ENCODE results near the gene CHTOP.

The CHTOP gene

DNA sequence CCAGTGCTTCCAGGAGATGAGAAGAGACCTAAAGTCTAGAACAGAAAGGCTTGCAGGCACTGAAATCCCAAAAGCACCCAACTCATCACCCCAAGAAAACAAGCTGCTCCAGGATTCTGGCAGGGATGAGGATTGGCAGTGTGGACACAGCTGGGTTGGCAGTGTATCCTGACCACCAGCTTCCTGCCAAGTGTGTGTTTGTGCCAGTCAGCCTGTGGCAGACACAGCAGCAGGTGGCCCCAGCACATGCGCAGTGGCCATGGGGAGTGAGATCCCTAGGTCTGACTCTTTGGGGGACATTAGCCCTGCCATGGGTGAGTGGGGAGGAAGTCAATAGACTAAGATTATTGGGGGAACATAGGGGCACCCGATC is 16.0 kb downstream of the CHTOP start (continued):
- TF ChIP-seq, protein P1, sequence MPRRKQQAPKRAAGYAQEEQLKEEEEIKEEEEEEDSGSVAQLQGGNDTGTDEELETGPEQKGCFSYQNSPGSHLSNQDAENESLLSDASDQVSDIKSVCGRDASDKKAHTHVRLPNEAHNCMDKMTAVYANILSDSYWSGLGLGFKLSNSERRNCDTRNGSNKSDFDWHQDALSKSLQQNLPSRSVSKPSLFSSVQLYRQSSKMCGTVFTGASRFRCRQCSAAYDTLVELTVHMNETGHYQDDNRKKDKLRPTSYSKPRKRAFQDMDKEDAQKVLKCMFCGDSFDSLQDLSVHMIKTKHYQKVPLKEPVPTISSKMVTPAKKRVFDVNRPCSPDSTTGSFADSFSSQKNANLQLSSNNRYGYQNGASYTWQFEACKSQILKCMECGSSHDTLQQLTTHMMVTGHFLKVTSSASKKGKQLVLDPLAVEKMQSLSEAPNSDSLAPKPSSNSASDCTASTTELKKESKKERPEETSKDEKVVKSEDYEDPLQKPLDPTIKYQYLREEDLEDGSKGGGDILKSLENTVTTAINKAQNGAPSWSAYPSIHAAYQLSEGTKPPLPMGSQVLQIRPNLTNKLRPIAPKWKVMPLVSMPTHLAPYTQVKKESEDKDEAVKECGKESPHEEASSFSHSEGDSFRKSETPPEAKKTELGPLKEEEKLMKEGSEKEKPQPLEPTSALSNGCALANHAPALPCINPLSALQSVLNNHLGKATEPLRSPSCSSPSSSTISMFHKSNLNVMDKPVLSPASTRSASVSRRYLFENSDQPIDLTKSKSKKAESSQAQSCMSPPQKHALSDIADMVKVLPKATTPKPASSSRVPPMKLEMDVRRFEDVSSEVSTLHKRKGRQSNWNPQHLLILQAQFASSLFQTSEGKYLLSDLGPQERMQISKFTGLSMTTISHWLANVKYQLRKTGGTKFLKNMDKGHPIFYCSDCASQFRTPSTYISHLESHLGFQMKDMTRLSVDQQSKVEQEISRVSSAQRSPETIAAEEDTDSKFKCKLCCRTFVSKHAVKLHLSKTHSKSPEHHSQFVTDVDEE (CRISPR knock-in tag; IDR thresholded peaks at IDR 0.05), result no peak
- TF ChIP-seq TOX (CRISPR knock-in tag; IDR thresholded peaks at IDR 0.05; ENCODE audit: borderline replicate concordance), result no peak

GRCh38 chr1:153651771-153652170 is 17.9 kb downstream of the CHTOP start:
- ATAC-seq, result no peak
- TF ChIP-seq ARNTL (CRISPR knock-in tag; IDR thresholded peaks at IDR 0.05; ENCODE audit: borderline replicate concordance, low read depth) (no peak), CSRNP3 (CRISPR knock-in tag; IDR thresholded peaks at IDR 0.05) (no peak), POU6F1 (CRISPR knock-in tag; IDR thresholded peaks at IDR 0.05; ENCODE audit: borderline replicate concordance, low read depth) (no peak), CSDC2 (CRISPR knock-in tag; IDR thresholded peaks at IDR 0.05) (no peak), ISL1 (CRISPR knock-in tag; IDR thresholded peaks at IDR 0.05) (no peak), ZNF8 (CRISPR knock-in tag; IDR thresholded peaks at IDR 0.05) (no peak), BACH2 (CRISPR knock-in tag; IDR thresholded peaks at IDR 0.05; ENCODE audit: borderline replicate concordance) (no peak), RARB (CRISPR knock-in tag; IDR thresholded peaks at IDR 0.05) (no peak), PPARA (CRISPR knock-in tag; IDR thresholded peaks at IDR 0.05; ENCODE audit: borderline replicate concordance) (no peak)

DNA sequence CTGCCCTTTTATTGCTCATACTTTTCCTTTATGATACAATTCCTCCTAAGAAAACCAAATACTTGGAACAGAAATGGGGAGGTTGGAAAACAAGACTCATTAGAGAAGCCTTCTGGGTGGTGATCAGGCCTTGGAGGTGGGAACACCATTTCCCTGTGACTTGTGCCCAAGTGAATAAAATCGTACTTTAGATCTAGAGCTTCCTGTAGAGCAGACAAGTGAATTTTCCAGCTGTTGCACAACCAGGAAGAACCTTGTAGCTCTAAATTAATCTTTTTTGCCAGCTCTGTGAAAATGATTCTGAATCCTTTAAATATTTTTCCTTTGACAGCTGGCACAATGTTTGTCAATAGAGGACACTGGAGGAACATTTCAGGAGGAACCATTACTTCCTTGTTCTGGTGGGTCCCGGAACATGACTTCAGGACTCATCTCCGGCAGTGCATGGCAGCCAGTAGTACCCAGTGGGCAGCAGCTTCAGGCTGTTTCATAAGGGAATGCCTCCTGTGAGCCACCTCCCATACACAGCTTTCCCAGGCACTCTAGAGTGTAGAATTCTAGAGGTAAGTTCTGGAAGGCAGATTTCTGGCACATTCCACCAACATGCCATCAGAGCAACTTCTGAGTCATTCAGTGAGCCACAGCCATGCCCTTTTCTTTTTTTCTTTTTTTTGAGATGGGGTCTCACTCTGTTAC is 19.1 kb downstream of the CHTOP start:
- peak; percentile 16 for ATAC-seq
- no peak for TF ChIP-seq TCF4 (CRISPR knock-in tag; IDR thresholded peaks at IDR 0.05; ENCODE audit: borderline replicate concordance)
- TF ChIP-seq, protein P1 (CRISPR knock-in tag; IDR thresholded peaks at IDR 0.05), result no peak
- TF ChIP-seq SNAI2 (CRISPR knock-in tag; IDR thresholded peaks at IDR 0.05), result no peak

- no peak for ATAC-seq
- TF ChIP-seq ISL1 (CRISPR knock-in tag; IDR thresholded peaks at IDR 0.05) (no peak), GLIS3 (CRISPR knock-in tag; IDR thresholded peaks at IDR 0.05) (no peak), ARNTL (CRISPR knock-in tag; IDR thresholded peaks at IDR 0.05; ENCODE audit: borderline replicate concordance, low read depth) (no peak), CSDC2 (CRISPR knock-in tag; IDR thresholded peaks at IDR 0.05) (no peak), ZNF8 (CRISPR knock-in tag; IDR thresholded peaks at IDR 0.05) (no peak), RARB (CRISPR knock-in tag; IDR thresholded peaks at IDR 0.05) (no peak), PATZ1 (CRISPR knock-in tag; IDR thresholded peaks at IDR 0.05; ENCODE audit: borderline replicate concordance) (no peak), TCF4 (CRISPR knock-in tag; IDR thresholded peaks at IDR 0.05; ENCODE audit: borderline replicate concordance) (no peak), ZC3H10 (CRISPR knock-in tag; IDR thresholded peaks at IDR 0.05) (no peak), ZFP30 (CRISPR knock-in tag; IDR thresholded peaks at IDR 0.05) (no peak), POU6F1 (CRISPR knock-in tag; IDR thresholded peaks at IDR 0.05; ENCODE audit: borderline replicate concordance, low read depth) (no peak)
- TF ChIP-seq, protein P1 (CRISPR knock-in tag; IDR thresholded peaks at IDR 0.05), result no peak
Observed at GRCh38 chr1:153655333-153655732, 21.5 kb downstream of the CHTOP start.
